PC-9 (cell line): Measurements from ENCODE around the gene NHS. TPM values are rescaled to one million over a fixed set of nuclear protein-coding genes. Genes with fewer than 3 reads are reported as not detected.

ENCODE experiments used
- BruUV-seq: library from RNA; stranded (reverse); fragments of 400-500 nt; replicated peaks from 2 replicates; lab custom pipeline; 2021; lab: Mats Ljungman, UMichigan
- CTCF ChIA-PET: fragments of 300-600 bp; sonication (Branson Sonifier 250); formaldehyde crosslinking; loops from one replicate; lab custom pipeline; 2022; ENCODE audit warnings: antibody characterized with exemption; lab: Charles Lee
- POLR2A ChIA-PET: fragments of 300-600 bp; sonication (Branson Sonifier 250); formaldehyde crosslinking; loops from one replicate; lab custom pipeline; 2022; ENCODE audit warnings: antibody characterized with exemption; ENCODE audit not compliant: unreplicated experiment; lab: Charles Lee
- DNase-seq, 2 experiments: peaks; one replicate each; pipeline versions ENCODE4 v3.0.0 to v3.0.0-alpha.2; 2015 to 2022; ENCODE audit warnings: mixed read lengths in 1 of 2
- H2AFZ ChIP-seq: fragments of 200-600 bp; sonication (generic); 2 replicates; pipeline ENCODE4 v1.8.1; 2017; ENCODE audit warnings: antibody characterized with exemption
- H3F3A ChIP-seq: fragments of 200-600 bp; sonication (generic); 2 replicates; pipeline ENCODE4 v1.8.1; 2017; ENCODE audit warnings: antibody characterized with exemption, mild to moderate bottlenecking, low read depth; ENCODE audit not compliant: insufficient read depth
- H3K27ac ChIP-seq: fragments of 200-600 bp; sonication (generic); 2 replicates; pipeline ENCODE4 v1.6.1; 2016; ENCODE audit warnings: mixed run types
- H3K27me3 ChIP-seq: fragments of 200-600 bp; sonication (generic); 2 replicates; pipeline ENCODE4 v1.6.1; 2016; ENCODE audit warnings: low read depth, mixed run types; ENCODE audit not compliant: insufficient read depth
- H3K36me3 ChIP-seq: fragments of 200-600 bp; sonication (generic); 2 replicates; pipeline ENCODE4 v1.6.1; 2016; ENCODE audit warnings: low read depth, mixed run types
- H3K4me1 ChIP-seq: fragments of 200-600 bp; sonication (generic); replicated peaks from 2 replicates; pipeline ENCODE4 v1.6.1; 2016; ENCODE audit warnings: mixed run types; ENCODE audit not compliant: insufficient read depth
- H3K4me2 ChIP-seq: fragments of 200-600 bp; sonication (generic); 2 replicates; pipeline ENCODE4 v1.6.1; 2017; ENCODE audit warnings: mixed run types
- H3K4me3 ChIP-seq: fragments of 200-600 bp; sonication (generic); 2 replicates; pipeline ENCODE4 v1.6.1; 2016; ENCODE audit warnings: mixed run types
- H3K79me2 ChIP-seq: fragments of 200-600 bp; sonication (generic); 2 replicates; pipeline ENCODE4 v1.6.1; 2017; ENCODE audit warnings: low read depth, mixed run types
- H3K9me2 ChIP-seq: fragments of 200-600 bp; sonication (generic); 2 replicates; pipeline ENCODE4 v1.8.1; 2017; ENCODE audit warnings: mild to moderate bottlenecking; ENCODE audit not compliant: insufficient read depth
- H3K9me3 ChIP-seq: fragments of 200-600 bp; sonication (generic); 2 replicates; pipeline ENCODE4 v1.8.1; 2016; ENCODE audit warnings: low read depth; ENCODE audit not compliant: insufficient read depth
- H4K20me1 ChIP-seq: fragments of 200-600 bp; sonication (generic); 2 replicates; pipeline ENCODE4 v1.8.1; 2017; ENCODE audit not compliant: insufficient read depth
- CTCF ChIP-seq: fragments of 200-600 bp; sonication (generic); conservative IDR thresholded peaks from 2 replicates; pipeline ENCODE4 v1.6.1; 2017; ENCODE audit warnings: mixed run types, antibody characterized with exemption, mild to moderate bottlenecking, moderate library complexity
- EZH2 ChIP-seq: fragments of 200-600 bp; sonication (generic); IDR thresholded peaks from 2 replicates; pipeline ENCODE4 v1.8.0; 2017; ENCODE audit warnings: antibody characterized with exemption, low read depth
- intact Hi-C: fragments of 100-400 bp; cut with micrococcal nuclease; formaldehyde crosslinking; loops from one replicate; pipeline ENCODE4 v1.10.0; 2022; ENCODE audit not compliant: unreplicated experiment
- total RNA-seq: library from RNA; stranded (reverse); gene quantifications from 2 replicates; pipeline ENCODE4 v1.2.3, GENCODE V29; 2021

NHS gene
- total RNA-seq, 1 experiment from 2014 or later, result 6.7 TPM

- intact Hi-C loops, result no loop called here
- no peak overlapping the region for H2AFZ ChIP-seq
- BruUV-seq, result no TSS peak
These were observed 254.0 kb downstream of the NHS start for GRCh38 chrX:17628976-17629375.

GRCh38 chrX:17629519-17629918, 254.5 kb downstream of the NHS start:
- H3K4me3 ChIP-seq, result no peak overlapping the region
- H3K79me2 ChIP-seq, result no peaks in the 10 kb centered on the region
- no TSS peak for BruUV-seq
- intact Hi-C loops, result no loop called here
- no peaks in the 10 kb centered on the region for H3K4me1 ChIP-seq
- no peaks in the 10 kb centered on the region for H3K9me2 ChIP-seq
- no peak for DNase-seq
- no peaks in the 10 kb centered on the region for H3K27me3 ChIP-seq
- TF ChIP-seq EZH2 (no peak), CTCF (no peak)
- H3K36me3 ChIP-seq, result no peaks in the 10 kb centered on the region
- H2AFZ ChIP-seq, result no peak overlapping the region
- H3K9me3 ChIP-seq, result no peaks in the 10 kb centered on the region
- no peak overlapping the region for H3K4me2 ChIP-seq
- H4K20me1 ChIP-seq, result no peaks in the 10 kb centered on the region
- POLR2A ChIA-PET, result no interaction called here
- H3F3A ChIP-seq, result no peaks in the 10 kb centered on the region
- CTCF ChIA-PET, result no interaction called here
- H3K27ac ChIP-seq, result no peak overlapping the region

More at GRCh38 chrX:17628976-17629375, 254.0 kb downstream of the NHS start:
- no peaks in the 10 kb centered on the region for H3K4me1 ChIP-seq
- CTCF ChIA-PET, result no interaction called here
- H3K4me3 ChIP-seq, result no peak overlapping the region
- no peaks in the 10 kb centered on the region for H3K9me2 ChIP-seq
- TF ChIP-seq CTCF (no peak), EZH2 (no peak)
- H3K4me2 ChIP-seq, result no peak overlapping the region
- H3K27me3 ChIP-seq, result no peaks in the 10 kb centered on the region
- H3K27ac ChIP-seq, result no peak overlapping the region
- H3K9me3 ChIP-seq, result no peaks in the 10 kb centered on the region
- no peaks in the 10 kb centered on the region for H3K36me3 ChIP-seq
- H3K79me2 ChIP-seq, result no peaks in the 10 kb centered on the region
- POLR2A ChIA-PET, result no interaction called here
- no peak for DNase-seq
- H4K20me1 ChIP-seq, result no peaks in the 10 kb centered on the region
- H3F3A ChIP-seq, result no peaks in the 10 kb centered on the region

GRCh38 chrX:17631647-17632046, 256.6 kb downstream of the NHS start:
- Histone ChIP-seq H3K36me3 (no peaks in the 10 kb centered on the region), H3K4me2 (no peak overlapping the region), H4K20me1 (no peaks in the 10 kb centered on the region), H3K4me1 (no peaks in the 10 kb centered on the region), H3K79me2 (no peaks in the 10 kb centered on the region), H3K4me3 (no peak overlapping the region), H2AFZ (no peak overlapping the region), H3F3A (no peaks in the 10 kb centered on the region), H3K27me3 (no peaks in the 10 kb centered on the region), H3K9me2 (no peaks in the 10 kb centered on the region), H3K27ac (no peak overlapping the region), H3K9me3 (no peaks in the 10 kb centered on the region)
- intact Hi-C loops, result no loop called here
- ChIA-PET POLR2A (no interaction called here), CTCF (no interaction called here)
- TF ChIP-seq EZH2 (no peak), CTCF (no peak)
- DNase-seq, result no peak
- BruUV-seq, result no TSS peak
